ENCODE measurements around the gene SNX33. TPM values are rescaled to one million over a fixed set of nuclear protein-coding genes. Genes with fewer than 3 reads are reported as not detected.

Gene SNX33
- total and polyA plus RNA-seq, 2 experiments from 2014 or later: 17.8 to 21.8 TPM

DNA sequence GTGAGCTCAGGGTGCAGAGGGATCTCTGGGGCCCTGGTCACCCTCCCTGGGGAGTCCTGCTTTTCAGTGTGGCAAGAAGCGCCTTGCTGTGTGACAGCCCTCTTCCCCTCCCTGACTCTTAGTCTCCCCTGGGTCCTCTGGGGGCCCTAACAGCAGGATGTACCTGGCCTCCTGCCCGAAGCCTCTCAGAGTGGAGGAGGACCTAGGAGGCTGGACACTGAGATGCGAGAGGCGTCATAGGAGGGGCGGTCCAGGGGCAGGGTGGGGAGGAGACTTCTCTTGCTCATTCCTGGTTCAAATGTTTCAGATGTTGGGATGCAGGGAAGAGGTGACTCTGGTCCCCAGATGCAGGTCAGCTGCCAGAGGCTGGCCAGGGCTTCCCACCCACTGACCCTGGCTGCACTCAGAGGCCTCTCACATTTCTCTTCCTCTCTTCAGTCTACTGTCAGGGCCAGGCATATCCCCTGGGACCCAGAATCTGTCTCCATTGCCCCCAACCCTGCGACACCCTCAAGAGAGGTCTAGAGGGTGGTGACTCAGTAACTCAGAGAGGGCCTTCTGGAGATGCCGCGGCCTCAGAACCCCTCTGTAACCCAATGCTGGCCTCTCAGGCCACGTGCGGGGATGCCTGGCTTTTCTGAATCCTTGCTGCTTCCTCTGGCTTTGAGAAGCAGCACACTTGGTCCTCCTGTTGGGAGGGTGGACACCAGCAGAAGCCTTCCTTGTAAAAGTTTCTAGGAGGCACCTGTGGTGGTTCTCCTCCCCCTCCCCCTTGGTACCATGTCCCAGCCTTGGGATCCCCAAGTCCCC, 25.9 kb downstream of the SNX33 start:
- Histone ChIP-seq H3K4me3 (no peak overlapping the region), H4K20me1 (ENCODE audit: insufficient read depth, poor library complexity, severe bottlenecking) (no peaks in the 10 kb centered on the region), H3K9me2 (replicated peaks; ENCODE audit: insufficient read depth) (no peaks in the 10 kb centered on the region), H2AFZ (no peak overlapping the region), H3K4me1 (ENCODE audit: insufficient read depth) (peaks cover 38% of the 10 kb centered on the region), H3K79me2 (no peaks in the 10 kb centered on the region), H3K4me2 (peak overlapping the region; percentile 68), H3K36me3 (replicated peaks; ENCODE audit: insufficient read depth, low read depth) (no peaks in the 10 kb centered on the region), H3K9me3 (ENCODE audit: low read depth) (no peaks in the 10 kb centered on the region), H3K27me3 (no peaks in the 10 kb centered on the region), H3K27ac (peak overlapping the region; percentile 95)
- no peak for TF ChIP-seq EZH2 (IDR thresholded peaks at IDR 0.05; ENCODE audit: borderline replicate concordance)
- TF ChIP-seq, protein P1, sequence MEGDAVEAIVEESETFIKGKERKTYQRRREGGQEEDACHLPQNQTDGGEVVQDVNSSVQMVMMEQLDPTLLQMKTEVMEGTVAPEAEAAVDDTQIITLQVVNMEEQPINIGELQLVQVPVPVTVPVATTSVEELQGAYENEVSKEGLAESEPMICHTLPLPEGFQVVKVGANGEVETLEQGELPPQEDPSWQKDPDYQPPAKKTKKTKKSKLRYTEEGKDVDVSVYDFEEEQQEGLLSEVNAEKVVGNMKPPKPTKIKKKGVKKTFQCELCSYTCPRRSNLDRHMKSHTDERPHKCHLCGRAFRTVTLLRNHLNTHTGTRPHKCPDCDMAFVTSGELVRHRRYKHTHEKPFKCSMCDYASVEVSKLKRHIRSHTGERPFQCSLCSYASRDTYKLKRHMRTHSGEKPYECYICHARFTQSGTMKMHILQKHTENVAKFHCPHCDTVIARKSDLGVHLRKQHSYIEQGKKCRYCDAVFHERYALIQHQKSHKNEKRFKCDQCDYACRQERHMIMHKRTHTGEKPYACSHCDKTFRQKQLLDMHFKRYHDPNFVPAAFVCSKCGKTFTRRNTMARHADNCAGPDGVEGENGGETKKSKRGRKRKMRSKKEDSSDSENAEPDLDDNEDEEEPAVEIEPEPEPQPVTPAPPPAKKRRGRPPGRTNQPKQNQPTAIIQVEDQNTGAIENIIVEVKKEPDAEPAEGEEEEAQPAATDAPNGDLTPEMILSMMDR (IDR thresholded peaks at IDR 0.05; ENCODE audit: poor library complexity): no peak
- TF ChIP-seq EZH2phosphoT487 (IDR thresholded peaks at IDR 0.05; ENCODE audit: low read depth, severe bottlenecking, unreplicated experiment): no peak
- DNase-seq (ENCODE audit: low spot score): peak; percentile 77
- 74% methylated on average over 10 of the region's 10 CpGs for WGBS (ENCODE audit: low lambda C conversion rate, missing lambda C conversion rate)

DNA sequence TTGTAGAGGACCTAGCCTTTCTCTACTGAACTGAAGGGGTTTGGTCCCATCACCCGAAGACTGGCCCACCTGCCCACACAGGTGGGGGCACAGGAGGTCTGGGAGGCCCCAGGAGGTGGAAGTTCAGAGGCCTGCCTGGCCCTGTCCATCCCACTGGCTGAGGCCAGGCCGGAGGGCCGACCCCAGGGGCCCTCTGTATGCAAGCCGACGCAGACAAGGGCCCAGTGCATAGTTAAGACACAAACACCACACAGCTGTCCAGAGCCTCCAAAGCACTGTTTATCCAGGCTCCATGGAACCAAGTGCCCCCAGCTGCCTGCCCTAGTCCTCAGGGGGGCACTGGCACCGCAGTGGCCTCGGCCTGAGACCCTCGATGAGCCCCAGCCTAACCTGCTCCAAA, 26.7 kb downstream of the SNX33 start:
- H3K36me3 ChIP-seq (replicated peaks; ENCODE audit: insufficient read depth, low read depth): no peaks in the 10 kb centered on the region
- TF ChIP-seq EZH2phosphoT487 (IDR thresholded peaks at IDR 0.05; ENCODE audit: low read depth, severe bottlenecking, unreplicated experiment) (no peak), EZH2 (IDR thresholded peaks at IDR 0.05; ENCODE audit: borderline replicate concordance) (no peak)
- TF ChIP-seq, protein P1 (IDR thresholded peaks at IDR 0.05; ENCODE audit: poor library complexity): no peak
- H4K20me1 ChIP-seq (ENCODE audit: insufficient read depth, poor library complexity, severe bottlenecking): no peaks in the 10 kb centered on the region
- no peak for DNase-seq (ENCODE audit: low spot score)
- no peaks in the 10 kb centered on the region for H3K9me2 ChIP-seq (replicated peaks; ENCODE audit: insufficient read depth)
- no peak overlapping the region for H3K4me2 ChIP-seq
- WGBS (ENCODE audit: low lambda C conversion rate, missing lambda C conversion rate): 85% methylated on average over 8 of the region's 8 CpGs
- peak overlapping the region; percentile 95 for H3K27ac ChIP-seq
- no peaks in the 10 kb centered on the region for H3K79me2 ChIP-seq
- H2AFZ ChIP-seq: no peak overlapping the region
- H3K27me3 ChIP-seq: no peaks in the 10 kb centered on the region
- H3K4me3 ChIP-seq: no peak overlapping the region
- no peaks in the 10 kb centered on the region for H3K9me3 ChIP-seq (ENCODE audit: low read depth)
- H3K4me1 ChIP-seq (ENCODE audit: insufficient read depth): peaks cover 38% of the 10 kb centered on the region

DNA sequence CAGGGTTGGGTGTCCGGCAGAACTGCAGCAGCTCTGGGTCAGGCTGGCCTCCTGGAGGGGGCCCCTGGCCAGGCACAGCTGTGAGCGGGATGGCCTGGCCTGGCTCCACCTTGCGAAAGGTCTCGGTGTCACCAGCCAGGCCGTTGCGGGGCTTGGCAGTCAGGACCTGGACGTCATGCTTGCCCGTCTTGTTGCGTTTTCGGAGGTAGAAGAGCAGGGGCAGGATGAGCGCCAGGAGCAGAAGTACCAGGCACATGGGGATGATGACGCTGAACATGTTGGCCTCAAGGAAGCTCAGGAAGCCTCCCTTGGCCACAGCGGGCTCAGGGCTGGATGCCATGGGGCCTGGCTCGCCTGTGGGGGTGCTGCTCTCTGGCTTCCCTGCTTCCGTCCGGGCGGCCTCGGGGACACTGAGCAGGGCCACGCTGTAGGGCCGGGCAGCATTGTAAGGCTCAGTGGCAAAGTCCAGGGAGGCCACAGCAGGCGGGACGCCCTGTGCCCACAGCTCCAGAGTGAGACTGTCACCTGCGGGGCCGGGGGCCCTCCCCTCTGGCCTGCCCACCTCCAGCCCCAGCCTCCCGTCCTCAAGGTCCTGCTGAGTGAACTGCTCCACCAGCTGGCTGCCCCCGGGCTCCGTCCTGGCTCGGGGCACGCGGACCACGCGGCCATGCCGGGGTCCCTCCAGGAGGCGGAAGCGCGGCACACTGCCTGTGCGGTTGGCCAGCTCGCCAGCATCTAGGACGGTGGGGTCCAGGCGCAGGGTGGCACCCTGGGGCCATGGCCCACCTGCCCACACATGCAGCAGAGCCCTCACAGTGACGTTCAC, 28.1 kb downstream of the SNX33 start:
- no peak overlapping the region for H2AFZ ChIP-seq
- no peak overlapping the region for H3K4me3 ChIP-seq
- H3K4me1 ChIP-seq (ENCODE audit: insufficient read depth): peaks cover 38% of the 10 kb centered on the region
- no peak overlapping the region for H3K4me2 ChIP-seq
- no peaks in the 10 kb centered on the region for H3K27me3 ChIP-seq
- H3K9me3 ChIP-seq (ENCODE audit: low read depth): no peaks in the 10 kb centered on the region
- no peaks in the 10 kb centered on the region for H3K36me3 ChIP-seq (replicated peaks; ENCODE audit: insufficient read depth, low read depth)
- 95% methylated on average over 36 of the region's 41 CpGs for WGBS (ENCODE audit: low lambda C conversion rate, missing lambda C conversion rate)
- TF ChIP-seq EZH2phosphoT487 (IDR thresholded peaks at IDR 0.05; ENCODE audit: low read depth, severe bottlenecking, unreplicated experiment) (no peak), EZH2 (IDR thresholded peaks at IDR 0.05; ENCODE audit: borderline replicate concordance) (no peak)
- TF ChIP-seq, protein P1 (IDR thresholded peaks at IDR 0.05; ENCODE audit: poor library complexity): no peak
- no peak for DNase-seq (ENCODE audit: low spot score)
- H3K9me2 ChIP-seq (replicated peaks; ENCODE audit: insufficient read depth): no peaks in the 10 kb centered on the region
- no peaks in the 10 kb centered on the region for H3K79me2 ChIP-seq
- H4K20me1 ChIP-seq (ENCODE audit: insufficient read depth, poor library complexity, severe bottlenecking): no peaks in the 10 kb centered on the region
- H3K27ac ChIP-seq: no peak overlapping the region

Measured in hepatocyte (in vitro differentiated cells).